Skin of body (tissue), 2 donors: ENCODE data around the gene FOXC2. TPM values are rescaled to one million over a fixed set of nuclear protein-coding genes. Genes with fewer than 3 reads are reported as not detected.

Experiments
- DNase-seq: peaks from one replicate; lab custom pipeline; 2025; lab: John Stamatoyannopoulos, UW
- total RNA-seq: library from RNA; depleted of rRNA; stranded (reverse); fragments of >200 nt; gene quantifications from one replicate; pipeline ENCODE4 v1.2.3, GENCODE V29; 2014

Gene FOXC2
- total RNA-seq, 1 donor from 2014 or later, result 0.10 TPM

DNA sequence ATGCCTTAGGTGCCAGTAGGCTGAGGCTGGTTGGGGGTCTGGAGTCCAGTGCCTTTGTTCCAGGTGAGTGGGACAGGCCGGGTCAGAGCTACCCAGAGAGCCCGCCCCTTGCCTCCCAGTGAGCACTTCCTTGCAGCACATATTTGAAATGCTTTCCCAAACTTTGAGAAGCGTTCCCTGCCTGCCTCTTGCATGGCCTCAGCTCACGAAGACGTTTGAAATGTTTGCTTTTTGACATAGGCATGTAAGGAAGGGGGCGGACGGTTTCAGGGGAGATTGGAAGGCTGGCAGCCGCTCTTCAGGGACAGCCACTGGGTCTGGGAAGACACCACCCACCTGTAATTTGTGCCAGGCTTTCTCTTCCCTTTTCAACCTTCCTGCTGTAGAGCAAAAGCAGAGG lies 6.6 kb downstream of the FOXC2 start:
- no peak for DNase-seq

DNA sequence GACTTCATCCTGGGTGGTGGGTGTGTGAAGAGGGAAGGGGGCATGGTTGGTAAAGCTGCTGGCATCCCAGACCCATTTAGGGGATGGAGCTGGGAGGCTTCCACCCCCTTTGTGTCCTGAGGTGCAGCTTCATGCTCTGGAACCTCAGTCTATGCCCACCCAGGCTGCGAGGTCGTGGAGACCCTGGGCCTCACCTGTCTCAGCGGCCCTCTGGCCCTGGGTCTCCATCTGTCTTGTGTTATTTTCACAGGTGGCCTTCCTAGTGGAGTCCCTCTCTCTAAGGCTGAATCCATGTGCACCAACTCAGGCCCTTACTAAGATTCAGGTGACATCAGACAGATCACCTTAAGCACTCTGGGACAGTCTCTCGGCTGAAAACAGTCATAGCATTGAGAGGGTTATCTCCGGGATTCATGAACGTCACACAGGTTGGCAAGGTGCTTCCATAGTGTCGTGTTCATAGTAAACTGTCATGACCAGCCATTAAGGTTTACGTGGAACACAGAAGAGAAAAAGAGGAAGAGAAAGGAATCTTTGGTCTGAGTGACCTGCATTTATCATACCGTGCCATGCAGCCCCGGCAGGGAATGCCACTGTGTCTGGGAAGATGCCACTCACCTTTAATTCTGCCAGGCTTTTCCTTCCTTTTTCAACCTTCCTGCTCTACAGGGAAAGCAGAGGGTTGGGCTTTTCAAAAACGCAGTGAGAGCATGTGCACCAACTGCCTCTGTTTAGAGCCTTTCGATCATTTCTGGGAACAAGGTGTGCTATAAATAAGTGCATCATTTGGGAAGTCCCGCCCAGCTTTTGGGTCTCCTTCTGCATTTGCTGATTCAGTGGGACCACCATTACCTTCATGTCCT lies 7.2 kb downstream of the FOXC2 start:
- DNase-seq, result no peak

DNA sequence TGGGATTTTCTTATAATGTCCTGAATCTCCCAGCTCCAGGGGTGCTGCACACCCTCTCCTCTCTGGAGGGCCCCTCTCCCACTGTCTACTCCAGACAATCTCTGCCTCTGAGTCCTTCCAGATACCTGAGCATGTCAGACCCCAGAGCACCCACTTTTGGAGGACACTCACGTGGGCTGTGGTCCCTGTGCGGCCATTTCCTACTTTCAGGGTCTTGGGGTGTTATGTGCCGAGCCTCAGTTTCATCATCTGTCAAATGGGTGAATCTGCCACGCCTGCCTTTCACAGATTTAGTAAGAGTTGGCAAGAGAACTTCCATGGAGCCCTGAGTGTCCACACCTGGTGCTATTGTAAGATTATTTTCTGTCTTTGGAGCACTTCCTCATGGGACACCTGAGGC lies 8.0 kb downstream of the FOXC2 start:
- no peak for DNase-seq

DNA sequence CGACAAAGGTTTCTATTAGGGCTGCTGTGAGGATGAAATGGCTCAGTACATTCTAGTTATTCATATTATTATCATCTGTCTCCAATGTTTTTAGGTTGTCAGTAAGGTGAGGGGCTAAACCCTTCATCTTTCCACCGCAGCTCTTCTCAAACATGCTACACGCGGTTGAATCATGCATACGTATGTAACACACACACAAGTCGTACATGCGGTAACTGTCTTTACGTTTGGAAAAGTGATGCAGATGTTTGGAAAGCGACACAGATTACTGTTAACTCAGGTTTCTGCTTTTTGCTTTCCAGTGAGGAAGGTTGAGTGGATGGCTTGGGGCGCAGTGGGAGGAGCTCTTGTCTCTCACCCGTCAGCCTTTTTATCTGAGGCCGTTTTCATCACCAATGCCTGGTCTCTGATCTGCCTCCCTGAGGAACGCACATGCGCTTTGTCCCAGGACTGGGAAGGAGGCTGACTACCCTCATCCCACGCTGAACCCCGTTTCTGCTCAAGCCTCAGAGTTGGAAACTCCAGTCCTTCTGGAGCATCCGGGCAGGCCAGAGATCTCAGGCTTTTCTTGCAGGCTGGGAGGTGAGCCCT lies 8.6 kb downstream of the FOXC2 start:
- DNase-seq, result no peak

DNA sequence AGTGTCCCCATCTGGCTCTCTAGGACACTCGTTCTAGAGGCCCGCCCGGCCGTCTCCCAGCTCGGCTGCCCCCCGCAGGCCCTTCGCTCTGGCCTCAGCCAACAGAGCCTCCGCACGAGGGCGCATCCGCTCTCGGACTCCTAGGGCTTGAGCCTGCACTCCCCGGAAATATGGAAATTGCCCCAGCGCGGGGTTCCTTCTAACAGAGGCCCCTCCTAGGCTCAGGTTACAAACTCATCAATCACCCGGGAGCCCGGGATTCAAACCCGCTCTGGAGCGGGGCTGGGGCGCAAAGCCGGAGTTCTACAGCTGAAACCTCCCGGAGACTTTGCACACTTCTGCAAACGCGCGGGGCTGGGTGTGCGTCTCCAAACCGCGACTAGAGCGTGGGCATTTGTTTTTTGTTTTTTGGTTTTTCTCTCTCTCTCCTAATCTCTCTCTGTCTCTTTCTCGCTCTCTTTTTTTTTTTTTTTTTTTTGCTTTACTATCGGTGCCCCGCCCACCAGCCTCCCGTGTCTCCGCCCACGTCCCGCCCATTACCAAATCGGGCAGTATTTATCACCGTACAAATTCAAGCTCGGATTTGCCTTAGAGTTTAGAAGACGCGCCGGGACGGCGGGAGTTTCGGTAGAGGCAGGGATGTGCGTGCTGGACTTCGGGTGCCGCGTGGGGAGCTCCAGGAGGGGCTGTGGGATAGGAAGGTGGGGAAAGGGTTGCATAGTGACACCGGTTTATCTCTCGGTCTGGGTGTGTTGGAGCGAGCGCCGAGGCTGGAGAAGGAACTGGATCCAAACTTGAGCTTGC lies 9.3 kb downstream of the FOXC2 start:
- DNase-seq, result peak; percentile 25

DNA sequence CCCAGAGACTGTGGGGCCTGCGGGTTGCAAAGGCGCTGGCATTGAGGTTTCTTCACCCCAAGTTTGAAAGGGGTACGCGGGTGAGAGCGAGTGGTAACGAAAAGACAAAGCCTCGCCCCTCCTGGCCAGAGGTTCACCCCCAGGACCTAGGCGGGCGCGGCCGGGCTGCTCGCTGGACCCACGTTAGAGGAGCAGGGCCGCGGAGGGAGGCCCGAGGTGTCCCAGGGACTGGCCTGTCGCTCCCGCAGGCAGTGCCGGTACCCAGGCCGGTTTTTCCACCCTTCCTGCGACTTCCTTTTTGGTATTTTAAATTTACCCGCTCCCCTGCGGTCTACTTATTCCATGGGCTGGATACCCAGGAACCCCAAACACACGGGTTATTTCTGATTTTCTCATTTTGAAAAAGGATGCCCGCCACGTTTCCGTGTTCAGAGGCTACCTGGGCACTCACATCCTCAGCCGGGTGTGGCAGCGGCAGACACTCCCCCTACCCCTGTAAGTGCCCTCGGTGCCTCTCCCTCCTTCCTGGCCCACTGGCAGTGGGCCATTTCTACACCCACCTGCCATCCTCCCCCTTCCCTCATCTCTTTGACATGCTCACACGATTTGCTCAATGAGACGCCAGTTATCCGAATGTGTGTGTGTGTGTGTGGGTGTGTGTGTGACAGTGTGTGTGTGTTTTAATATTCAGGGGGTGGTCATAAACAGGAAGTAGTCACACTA lies 10.1 kb downstream of the FOXC2 start:
- no peak for DNase-seq

DNA sequence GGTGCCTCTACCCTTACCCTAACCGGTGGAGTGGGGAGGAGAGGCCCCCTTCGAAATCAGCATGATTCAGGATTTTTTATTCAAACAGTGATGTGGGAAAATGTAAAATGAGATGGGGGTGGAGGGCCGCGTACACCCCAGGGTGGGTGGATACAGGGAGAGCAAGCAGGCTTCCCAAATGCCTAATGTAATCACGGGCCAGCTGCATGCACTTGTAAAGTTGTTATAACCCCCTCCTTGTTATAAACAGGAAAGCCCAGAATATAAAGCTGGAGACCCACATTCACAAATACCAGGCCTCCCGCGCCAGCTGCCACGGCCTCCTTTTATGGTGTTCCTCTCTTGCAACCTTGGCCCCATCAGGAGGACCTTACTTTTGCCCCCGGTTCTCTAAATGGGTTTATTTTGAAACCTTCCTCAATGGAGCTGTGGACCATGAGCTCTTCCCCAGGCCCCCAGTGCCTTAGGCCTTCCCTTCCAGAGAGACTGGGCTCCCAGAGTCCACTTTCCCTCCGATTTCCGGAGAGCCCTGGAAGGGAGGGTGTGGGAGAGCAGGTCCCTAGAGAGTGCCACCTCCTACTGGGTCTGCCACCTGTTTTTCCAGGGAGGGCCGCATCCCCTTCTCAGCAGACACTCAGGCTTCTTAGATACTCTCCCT lies 10.8 kb downstream of the FOXC2 start:
- no peak for DNase-seq

DNA sequence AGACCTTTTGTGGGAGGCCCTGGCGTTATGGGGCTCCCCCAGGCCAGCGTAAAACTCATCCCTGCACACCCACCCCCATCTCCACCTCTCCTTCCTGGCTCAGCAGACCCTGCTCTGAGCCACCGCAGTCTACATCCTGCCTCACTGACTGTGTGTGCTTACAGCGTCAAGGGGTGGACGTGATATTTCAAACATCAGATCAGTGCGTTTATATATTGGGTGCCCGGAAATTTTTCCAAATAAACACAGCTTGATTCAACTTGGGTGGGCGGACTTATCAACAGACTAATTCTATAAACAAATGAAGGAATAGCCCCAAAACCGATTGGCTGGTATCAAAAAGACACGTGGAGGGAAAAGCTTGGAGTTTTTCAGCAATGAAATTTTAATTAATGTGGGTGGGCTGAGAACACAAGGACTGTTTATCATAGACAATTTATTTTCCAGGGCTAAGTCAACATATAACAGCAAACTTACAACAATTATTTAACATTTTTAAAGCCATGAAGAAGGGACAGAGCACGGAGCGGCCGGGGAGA lies 11.5 kb downstream of the FOXC2 start, which contains the start of gene FOXL1:
Gene FOXL1 (plus strand): TSS at position 489 of the 539 bp plus-strand sequence. CDS start 175 bp downstream, outside the sequence.
- no peak for DNase-seq

- DNase-seq, result no peak
Observed at GRCh38 chr16:86578611-86579267, 12.1 kb downstream of the FOXC2 start.

GRCh38 chr16:86579268-86580062 lies 12.8 kb downstream of the FOXC2 start:
- no peak for DNase-seq

GRCh38 chr16:86580063-86580790 lies 13.6 kb downstream of the FOXC2 start:
- no peak for DNase-seq

- DNase-seq, result no peak
Observed at GRCh38 chr16:86580791-86581170, 14.2 kb downstream of the FOXC2 start.

GRCh38 chr16:86581458-86581857 lies 14.8 kb downstream of the FOXC2 start:
- DNase-seq, result no peak

DNA sequence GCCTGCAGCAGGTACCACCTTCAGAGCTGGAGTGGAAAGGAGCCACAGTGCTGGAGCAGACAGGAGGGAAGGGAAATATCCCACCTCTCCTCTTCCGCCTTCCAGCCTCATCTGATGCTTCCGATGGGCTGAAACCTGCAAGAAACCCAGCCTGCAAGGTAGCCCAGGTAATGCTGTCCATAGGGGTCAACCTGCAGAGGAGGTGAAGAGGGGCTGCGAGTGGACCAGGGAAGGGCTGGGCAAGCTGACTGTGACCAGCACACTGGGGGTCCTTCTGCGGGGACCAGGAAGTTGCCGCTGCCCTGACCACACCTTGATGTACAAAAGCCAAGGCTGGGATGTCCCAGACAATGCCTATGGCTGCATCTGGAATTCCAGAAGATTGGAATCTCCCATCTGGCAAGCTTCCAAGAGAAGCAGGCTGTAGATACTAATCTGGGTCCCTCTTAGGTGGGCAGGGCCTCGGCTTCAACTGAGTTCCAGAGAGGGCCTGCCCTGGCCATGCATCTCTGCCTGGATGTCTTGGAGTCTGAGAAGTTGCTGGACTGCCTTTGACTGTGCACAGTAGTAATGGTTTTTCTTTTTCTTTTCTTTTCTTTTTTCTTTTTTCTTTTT lies 17.5 kb downstream of the FOXC2 start:
- DNase-seq, result no peak

- no peak for DNase-seq
Observed at GRCh38 chr16:86584726-86585721, 18.4 kb downstream of the FOXC2 start.

- DNase-seq, result no peak
Observed at GRCh38 chr16:86585821-86586611, 19.4 kb downstream of the FOXC2 start.
